HCT116 (cell line): ENCODE measurements around the gene CWC22. TPM values are rescaled to one million over a fixed set of nuclear protein-coding genes. Genes with fewer than 3 reads are reported as not detected.
"Not testable (repeated sequence)": the region's sequence is repeated elsewhere in the genome, so short reads cannot be mapped to it uniquely, and the experiment has no call there.

ENCODE experiments used
- ATAC-seq: fragments of 200-7000 bp; cut with Tn5 transposase; 2 replicates; pipeline ENCODE4 v1.9.1; 2020; ENCODE audit warnings: mild to moderate bottlenecking, moderate library complexity
- BruUV-seq: library from RNA; stranded (reverse); fragments of 400-500 nt; replicated peaks from 2 replicates; lab custom pipeline; 2021; lab: Mats Ljungman, UMichigan
- CTCF ChIA-PET: fragments of 300-600 bp; sonication (Branson Sonifier 250); formaldehyde crosslinking; loops from one replicate; lab custom pipeline; 2021; ENCODE audit warnings: antibody characterized with exemption; lab: Charles Lee
- POLR2A ChIA-PET: fragments of 300-600, 350-600 bp; sonication (Branson Sonifier 250); formaldehyde crosslinking; loops from one replicate; lab custom pipeline; 2021; ENCODE audit warnings: antibody characterized with exemption; lab: Charles Lee
- RAD21 ChIA-PET, 2 experiments: fragments of 300-600 bp; sonication (Branson Sonifier 250); formaldehyde crosslinking; loops; one replicate each; lab custom pipeline; 2023; ENCODE audit warnings: low total read pairs in 2 of 2; ENCODE audit not compliant: uncharacterized antibody in 2 of 2, unreplicated experiment in 2 of 2, low non-redundant PET in 1 of 2; lab: Charles Lee
- DNase-seq: peaks from one replicate; pipeline ENCODE4 v3.0.0-alpha.2; 2010; ENCODE audit warnings: low read depth, low spot score
- H2AFZ ChIP-seq: fragments of 200-600 bp; shearing (Covaris generic), sonication (generic); 2 replicates; pipeline ENCODE4 v1.6.1; 2017; ENCODE audit warnings: low read depth, mixed run types, mixed read lengths, antibody characterized with exemption, low read length; ENCODE audit not compliant: poor library complexity, severe bottlenecking
- H3K27ac ChIP-seq: 2 replicates; pipeline ENCODE4 v1.5.1; 2012; ENCODE audit warnings: low read depth, low read length
- H3K27me3 ChIP-seq: fragments of 200-600 bp; sonication (generic); 2 replicates; pipeline ENCODE4 v1.6.1; 2016; ENCODE audit warnings: mixed run types, low read length, mixed read lengths; ENCODE audit not compliant: insufficient read depth
- H3K36me3 ChIP-seq, 2 experiments: fragments of 200-500 bp in 1 of 2; fragments of 200-600 bp in 1 of 2; sonication (Bioruptor generic) in 1 of 2; sonication (generic) in 1 of 2; 2 replicates each; pipeline versions ENCODE4 v1.5.1 to v1.6.1; 2014 to 2016; ENCODE audit warnings: low read length in 2 of 2, inconsistent platforms in 1 of 2, mixed read lengths in 1 of 2, mixed run types in 1 of 2; ENCODE audit not compliant: insufficient read depth in 2 of 2, control insufficient read depth in 1 of 2
- H3K4me1 ChIP-seq, 2 experiments: fragments of 200-600 bp in 1 of 2; sonication (generic) in 1 of 2; 2 replicates each; pipeline versions ENCODE4 v1.5.1 to v1.6.1; 2012 to 2017; ENCODE audit warnings: low read length in 2 of 2, inconsistent platforms in 1 of 2, mild to moderate bottlenecking in 1 of 2, mixed read lengths in 1 of 2, mixed run types in 1 of 2, moderate library complexity in 1 of 2; ENCODE audit not compliant: insufficient read depth in 2 of 2, control insufficient read depth in 1 of 2
- H3K4me2 ChIP-seq: fragments of 200-600 bp; sonication (generic); 2 replicates; pipeline ENCODE4 v1.6.1; 2017; ENCODE audit warnings: mixed run types, low read length, mixed read lengths
- H3K4me3 ChIP-seq, 2 experiments: fragments of 200-600 bp in 1 of 2; sonication (generic) in 1 of 2; replicated peaks in 1 of 2; 2 replicates each; pipeline ENCODE4 v1.5.1; 2011 to 2016; ENCODE audit warnings: low read length in 2 of 2, control low read depth in 1 of 2, low read depth in 1 of 2, mild to moderate bottlenecking in 1 of 2, mixed read lengths in 1 of 2, mixed run types in 1 of 2
- H3K79me2 ChIP-seq: fragments of 200-600 bp; sonication (generic); 2 replicates; pipeline ENCODE4 v1.6.1; 2017; ENCODE audit warnings: mild to moderate bottlenecking, mixed run types, low read length, moderate library complexity, mixed read lengths; ENCODE audit not compliant: insufficient read depth
- H3K9ac ChIP-seq: fragments of 200-600 bp; sonication (generic); 2 replicates; pipeline ENCODE4 v1.6.1; 2016; ENCODE audit warnings: low read length, mixed read lengths
- H3K9me2 ChIP-seq: fragments of 200-600 bp; sonication (generic), shearing (Covaris generic); 2 replicates; pipeline ENCODE4 v1.6.1; 2017; ENCODE audit warnings: mixed run types, mild to moderate bottlenecking, moderate library complexity; ENCODE audit not compliant: insufficient read depth
- H3K9me3 ChIP-seq, 2 experiments: fragments of 200-500 bp in 1 of 2; fragments of 200-600 bp in 1 of 2; sonication (Bioruptor generic) in 1 of 2; sonication (generic) in 1 of 2; 2 replicates each; pipeline ENCODE4 v1.6.1; 2014 to 2017; ENCODE audit warnings: low read length in 2 of 2, mixed read lengths in 2 of 2, inconsistent platforms in 1 of 2, low read depth in 1 of 2, mild to moderate bottlenecking in 1 of 2, mixed run types in 1 of 2, moderate library complexity in 1 of 2; ENCODE audit not compliant: control insufficient read depth in 1 of 2, insufficient read depth in 1 of 2
- H4K20me1 ChIP-seq: fragments of 200-600 bp; sonication (generic), shearing (Covaris generic); 2 replicates; pipeline ENCODE4 v1.6.1; 2017; ENCODE audit warnings: mixed run types, mild to moderate bottlenecking, moderate library complexity; ENCODE audit not compliant: insufficient read depth
- CBX3 ChIP-seq: IDR thresholded peaks from 2 replicates; pipeline ENCODE4 v1.6.1; 2012; ENCODE audit warnings: low read depth
- CEBPB ChIP-seq: IDR thresholded peaks from 2 replicates; pipeline ENCODE4 v1.6.1; 2012; ENCODE audit warnings: low read depth
- EGR1 ChIP-seq: IDR thresholded peaks from 2 replicates; pipeline ENCODE4 v1.6.1; 2012; ENCODE audit warnings: low read depth
- ELF1 ChIP-seq: IDR thresholded peaks from 2 replicates; pipeline ENCODE4 v1.6.1; 2012; ENCODE audit warnings: low read depth, borderline replicate concordance
- EZH2 ChIP-seq: fragments of 200-600 bp; sonication (generic); IDR thresholded peaks from 2 replicates; pipeline ENCODE4 v1.6.1; 2017; ENCODE audit warnings: antibody characterized with exemption, mixed run types
- EZH2phosphoT487 ChIP-seq: fragments of 200-600 bp; IDR thresholded peaks from 2 replicates; pipeline ENCODE4 v1.6.1; 2018; ENCODE audit warnings: antibody characterized with exemption, borderline replicate concordance
- FOSL1 ChIP-seq: IDR thresholded peaks from 2 replicates; pipeline ENCODE4 v1.6.1; 2012; ENCODE audit warnings: low read depth
- JUND ChIP-seq: IDR thresholded peaks from 2 replicates; pipeline ENCODE4 v1.6.1; 2012
- POLR2AphosphoS5 ChIP-seq: IDR thresholded peaks from 2 replicates; pipeline ENCODE4 v1.6.1; 2011; ENCODE audit warnings: mild to moderate bottlenecking, low read depth, low read length, moderate library complexity
- SIN3A ChIP-seq: IDR thresholded peaks from 2 replicates; pipeline ENCODE4 v1.6.1; 2012; ENCODE audit warnings: low read depth
- SP1 ChIP-seq: IDR thresholded peaks from 2 replicates; pipeline ENCODE4 v1.6.1; 2012; ENCODE audit warnings: low read depth
- SRF ChIP-seq: IDR thresholded peaks from 2 replicates; pipeline ENCODE4 v1.6.1; 2012; ENCODE audit warnings: low read depth
- TCF7L2 ChIP-seq: IDR thresholded peaks from 2 replicates; pipeline ENCODE4 v1.7.0; 2011; ENCODE audit warnings: borderline replicate concordance, inconsistent platforms; ENCODE audit not compliant: insufficient read depth, insufficient read length; ENCODE audit errors: extremely low read depth
- YY1 ChIP-seq: IDR thresholded peaks from 2 replicates; pipeline ENCODE4 v1.6.1; 2011; ENCODE audit warnings: low read length, low read depth, moderate library complexity, mild to moderate bottlenecking; ENCODE audit not compliant: insufficient replicate concordance; ENCODE audit errors: extremely low read depth
- ZFX ChIP-seq: fragments of 450-650 bp; IDR thresholded peaks from 2 replicates; pipeline ENCODE4 v1.6.1; 2017
- ZNF274 ChIP-seq: fragments of 200-500 bp; sonication (Bioruptor generic); IDR thresholded peaks from 2 replicates; pipeline ENCODE4 v1.6.1; 2014; ENCODE audit warnings: mild to moderate bottlenecking, low read depth, low read length, inconsistent platforms
- intact Hi-C: fragments of 100-400 bp; cut with micrococcal nuclease; formaldehyde crosslinking; loops from 2 replicates; pipeline ENCODE4 v1.10.0; 2022
- total RNA-seq: library from RNA; stranded (reverse); gene quantifications from one replicate; pipeline ENCODE4 v1.2.1, GENCODE V29; 2021; ENCODE audit not compliant: unreplicated experiment
- TF ChIP-seq, protein P1 (sequence below): IDR thresholded peaks from 2 replicates; pipeline ENCODE4 v1.6.1; 2011; ENCODE audit warnings: mild to moderate bottlenecking, low read length, moderate library complexity; ENCODE audit not compliant: insufficient replicate concordance; ENCODE audit errors: extremely low read depth
- TF ChIP-seq, protein P2 (sequence below): IDR thresholded peaks from 2 replicates; pipeline ENCODE4 v1.6.1; 2012

Gene CWC22
- total RNA-seq, 1 experiment from 2014 or later, result 24.7 TPM

GRCh38 chr2:179963626-179964025, 43.5 kb downstream of the CWC22 start:
- Histone ChIP-seq H2AFZ (no peak overlapping the region), H3K4me1 (no peaks in the 10 kb centered on the region)
- no peak for DNase-seq
- POLR2A ChIA-PET, result no interaction called here
- CTCF ChIA-PET, result no interaction called here
- no TSS peak for BruUV-seq
- TF ChIP-seq CEBPB, result no peak
- no peak for TF ChIP-seq EZH2phosphoT487
- TF ChIP-seq CBX3, result no peak
- no peak for TF ChIP-seq EGR1
- TF ChIP-seq, protein P1, sequence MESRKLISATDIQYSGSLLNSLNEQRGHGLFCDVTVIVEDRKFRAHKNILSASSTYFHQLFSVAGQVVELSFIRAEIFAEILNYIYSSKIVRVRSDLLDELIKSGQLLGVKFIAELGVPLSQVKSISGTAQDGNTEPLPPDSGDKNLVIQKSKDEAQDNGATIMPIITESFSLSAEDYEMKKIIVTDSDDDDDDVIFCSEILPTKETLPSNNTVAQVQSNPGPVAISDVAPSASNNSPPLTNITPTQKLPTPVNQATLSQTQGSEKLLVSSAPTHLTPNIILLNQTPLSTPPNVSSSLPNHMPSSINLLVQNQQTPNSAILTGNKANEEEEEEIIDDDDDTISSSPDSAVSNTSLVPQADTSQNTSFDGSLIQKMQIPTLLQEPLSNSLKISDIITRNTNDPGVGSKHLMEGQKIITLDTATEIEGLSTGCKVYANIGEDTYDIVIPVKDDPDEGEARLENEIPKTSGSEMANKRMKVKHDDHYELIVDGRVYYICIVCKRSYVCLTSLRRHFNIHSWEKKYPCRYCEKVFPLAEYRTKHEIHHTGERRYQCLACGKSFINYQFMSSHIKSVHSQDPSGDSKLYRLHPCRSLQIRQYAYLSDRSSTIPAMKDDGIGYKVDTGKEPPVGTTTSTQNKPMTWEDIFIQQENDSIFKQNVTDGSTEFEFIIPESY, result no peak
- TF ChIP-seq ZFX, result no peak
- no peak for TF ChIP-seq ZNF274
- TF ChIP-seq SRF, result no peak
- TF ChIP-seq POLR2AphosphoS5, result no peak
- no peak for TF ChIP-seq SP1
- no peak for TF ChIP-seq FOSL1
- TF ChIP-seq JUND, result no peak
- TF ChIP-seq EZH2, result no peak
- TF ChIP-seq SIN3A, result no peak
- TF ChIP-seq TCF7L2, result no peak
- TF ChIP-seq, protein P2, sequence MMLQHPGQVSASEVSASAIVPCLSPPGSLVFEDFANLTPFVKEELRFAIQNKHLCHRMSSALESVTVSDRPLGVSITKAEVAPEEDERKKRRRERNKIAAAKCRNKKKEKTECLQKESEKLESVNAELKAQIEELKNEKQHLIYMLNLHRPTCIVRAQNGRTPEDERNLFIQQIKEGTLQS, result no peak
- no peak for TF ChIP-seq ELF1
- no peak for TF ChIP-seq YY1
- TF ChIP-seq, all 23 proteins: peak for 0
- Histone ChIP-seq H3K4me3 (no peak overlapping the region), H3K79me2 (0 out of 2 replicates have a peak, but pooled peaks cover 4% of the 10 kb centered on the region), H3K27ac (no peak overlapping the region), H4K20me1 (peaks cover 4% of the 10 kb centered on the region; the same call in 1 of the 2 replicates), H3K36me3 (peaks cover 10% of the 10 kb centered on the region in 2 experiments; a peak in 3 of 4 replicates), H3K9ac (no peak overlapping the region), H3K4me2 (no peak overlapping the region), H3K9me3 (no peaks in the 10 kb centered on the region), H3K9me2 (no peaks in the 10 kb centered on the region), H3K27me3 (no peaks in the 10 kb centered on the region)
- intact Hi-C loops, result no loop called here
- RAD21 ChIA-PET, result no interaction called here
- ATAC-seq, result no peak

DNA sequence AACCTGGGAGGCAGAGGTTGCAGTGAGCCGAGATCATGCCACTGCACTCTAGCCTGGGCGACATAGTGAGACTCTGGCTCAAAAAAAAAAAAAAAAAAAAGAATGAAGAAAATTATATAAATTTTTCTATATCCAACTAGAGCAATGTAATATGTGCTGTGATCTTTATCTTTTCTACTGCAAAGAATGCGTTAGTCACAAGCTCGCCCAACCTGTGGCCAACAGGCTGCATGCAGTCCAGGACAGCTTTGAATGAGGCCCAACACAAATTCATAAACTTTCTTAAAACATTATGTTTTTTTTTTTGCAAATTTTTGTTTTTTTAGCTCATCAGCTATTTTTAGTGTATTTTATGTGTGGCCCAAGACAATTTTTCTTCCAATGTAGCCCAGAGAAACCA, 48.8 kb downstream of the CWC22 start:
- H3K4me1 ChIP-seq, H3K9me3 ChIP-seq, H4K20me1 ChIP-seq, H3K27ac ChIP-seq, CTCF ChIA-PET, H3K79me2 ChIP-seq, BruUV-seq, H3K9ac ChIP-seq, H3K4me3 ChIP-seq, RAD21 ChIA-PET, intact Hi-C loops, H3K4me2 ChIP-seq, ATAC-seq, POLR2A ChIA-PET, H3K27me3 ChIP-seq, H2AFZ ChIP-seq, H3K9me2 ChIP-seq, DNase-seq: not testable (repeated sequence)
- H3K36me3 ChIP-seq, result peaks cover 10 to 14% of the 10 kb centered on the region in 2 experiments; a peak in 2 of 4 replicates
